ENCODE results near the gene MCF2L.

GRCh38 chr13:113113846-113114271 is 144.8 kb downstream of the MCF2L start:
- TF ChIP-seq ISL1 (CRISPR knock-in tag; IDR thresholded peaks at IDR 0.05) (no peak), RARB (CRISPR knock-in tag; IDR thresholded peaks at IDR 0.05) (no peak), OSR1 (CRISPR knock-in tag; IDR thresholded peaks at IDR 0.05) (no peak), TCF4 (CRISPR knock-in tag; IDR thresholded peaks at IDR 0.05; ENCODE audit: borderline replicate concordance) (no peak)
